ENCODE data around the gene PPOX.

PPOX gene

GRCh38 chr1:161198194-161198896 is 32.1 kb downstream of the PPOX start:
- DNase-seq = no peak

DNA sequence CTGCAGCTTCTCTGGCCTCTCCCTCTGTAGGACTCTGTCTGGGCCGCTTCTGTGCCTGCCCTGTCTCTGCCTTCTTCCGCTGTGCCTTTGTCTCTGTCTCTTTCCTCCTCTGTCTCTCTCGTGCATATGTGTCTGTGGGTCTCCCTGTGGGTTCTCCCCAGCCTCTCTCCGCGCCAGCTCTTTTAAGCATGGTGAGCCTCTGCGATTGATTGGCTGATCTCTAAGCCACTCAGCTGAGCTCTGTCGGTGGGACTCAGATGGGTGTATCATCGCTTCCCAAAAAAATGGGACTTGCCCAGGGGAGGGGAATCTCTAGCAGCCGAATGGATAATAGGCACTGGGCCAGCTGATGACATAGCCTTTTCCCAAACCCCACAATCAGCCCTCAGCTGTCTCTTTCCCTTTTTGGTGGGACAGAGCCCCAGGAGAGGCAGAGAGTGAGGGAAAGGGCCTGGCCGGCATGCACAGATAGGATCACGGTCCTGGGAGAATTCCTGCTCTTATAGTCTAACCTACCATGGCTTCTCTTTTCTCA is 32.7 kb downstream of the PPOX start, which contains the start of gene ADAMTS4:
ADAMTS4 (minus strand) TSS at position 158 of the 535 bp plus-strand sequence. CDS start 427 bp downstream, outside the sequence.
- no peak for DNase-seq

- DNase-seq = no peak
Measured at GRCh38 chr1:161199506-161200139, 33.4 kb downstream of the PPOX start.

- DNase-seq = no peak
Measured at GRCh38 chr1:161200421-161200991, 34.3 kb downstream of the PPOX start.

DNA sequence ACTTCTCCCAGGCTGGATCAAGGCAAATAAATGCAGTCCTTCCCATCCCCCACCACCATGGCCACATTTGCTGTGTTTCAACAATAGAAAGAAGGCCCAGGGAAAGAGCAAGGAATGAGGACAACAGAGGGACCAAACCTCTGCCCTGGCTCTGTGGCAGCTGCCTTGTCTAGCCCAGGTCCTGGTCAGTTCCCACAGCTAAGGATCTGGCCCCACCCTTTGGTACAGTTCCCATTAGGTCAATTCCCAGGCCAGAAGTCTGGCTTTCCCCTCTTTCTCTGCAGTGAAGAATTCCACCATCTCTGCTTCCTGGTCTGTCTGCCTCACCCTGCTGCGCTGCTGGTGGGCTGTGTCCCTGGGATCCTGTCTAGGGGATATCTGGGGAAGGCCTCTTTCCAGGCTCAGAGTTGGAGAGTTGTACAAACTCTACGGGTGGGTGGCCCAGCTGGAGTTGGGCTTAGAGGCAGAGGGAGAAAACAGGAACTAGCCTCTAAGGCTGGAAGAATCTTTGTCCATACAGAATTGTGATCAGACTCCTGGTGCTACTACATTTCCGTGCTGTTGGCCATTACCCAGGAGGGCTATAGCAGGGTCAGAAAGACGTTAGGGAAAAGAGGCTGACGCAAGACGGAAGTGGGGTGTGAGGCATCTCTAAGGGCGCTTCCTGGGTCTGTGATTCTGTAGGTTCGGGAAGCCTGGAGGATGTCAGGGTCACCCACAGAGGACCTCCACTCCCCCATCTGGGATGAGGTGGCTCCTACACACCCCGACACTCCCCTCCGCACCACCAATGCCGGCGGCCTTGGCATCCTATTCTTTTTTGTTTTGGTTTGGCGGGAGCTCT is 35.0 kb downstream of the PPOX start:
- DNase-seq = peak; percentile 87

- DNase-seq = peak; percentile 98
Measured at GRCh38 chr1:161201836-161202712, 35.8 kb downstream of the PPOX start, which contains the start of gene NDUFS2. NDUFS2 (plus strand) TSS chr1:161202367; CDS start chr1:161202386, 19 bp downstream.

DNA sequence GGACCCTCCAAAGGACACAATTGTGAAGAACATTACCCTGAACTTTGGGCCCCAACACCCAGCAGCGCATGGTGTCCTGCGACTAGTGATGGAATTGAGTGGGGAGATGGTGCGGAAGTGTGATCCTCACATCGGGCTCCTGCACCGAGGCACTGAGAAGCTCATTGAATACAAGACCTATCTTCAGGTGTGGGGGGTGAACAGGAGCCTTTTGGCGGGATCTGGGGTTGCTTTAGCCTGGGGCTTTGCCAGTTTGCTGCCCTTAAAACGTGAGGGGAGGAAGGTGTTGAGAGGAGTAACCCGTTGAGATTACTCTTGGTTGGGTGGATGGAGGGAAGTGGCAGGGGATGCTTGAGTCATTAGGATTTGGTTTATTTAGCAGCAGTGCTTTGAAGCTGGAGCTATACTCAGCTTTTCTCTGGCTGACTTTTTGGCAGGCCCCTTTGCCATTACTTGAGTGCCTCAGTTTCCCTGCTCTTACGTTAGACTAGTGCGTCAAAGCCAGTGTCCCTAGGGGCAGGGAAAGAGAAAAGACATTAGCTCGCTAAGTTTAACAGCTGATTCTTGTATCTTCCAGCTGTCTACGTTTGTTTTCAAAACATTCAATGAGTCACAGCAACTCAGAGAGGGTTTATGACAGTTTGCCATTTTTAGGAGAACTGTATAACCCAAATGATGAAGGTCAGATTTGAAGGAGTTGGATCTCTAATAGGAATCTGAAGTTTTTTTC is 40.4 kb downstream of the PPOX start:
- DNase-seq = no peak

- DNase-seq = no peak
Measured at GRCh38 chr1:161207173-161207572, 40.9 kb downstream of the PPOX start.

GRCh38 chr1:161209790-161210409 is 43.7 kb downstream of the PPOX start:
- peak; percentile 79 for DNase-seq

DNA sequence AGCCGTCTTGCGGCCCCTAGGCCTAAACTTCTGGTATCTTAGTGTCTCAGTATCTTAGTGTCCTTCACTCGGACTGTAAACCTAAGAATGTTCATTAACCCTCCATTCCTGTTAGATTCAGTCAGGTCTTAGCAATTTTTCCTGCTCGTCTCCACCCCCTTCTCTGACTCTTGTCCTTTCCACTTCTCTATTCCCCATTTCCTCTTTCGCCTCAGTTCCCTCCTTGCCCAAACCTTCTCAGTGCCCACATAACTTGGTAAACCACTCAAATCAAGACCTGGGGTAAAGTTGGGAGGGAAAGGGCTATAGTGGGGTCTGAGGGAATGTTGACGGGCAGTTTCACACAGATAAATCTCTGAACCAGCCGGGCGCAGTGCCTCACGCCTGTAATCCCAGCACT is 48.1 kb downstream of the PPOX start:
- peak; percentile 81 for DNase-seq

- peak; percentile 73 for DNase-seq
Measured at GRCh38 chr1:161215076-161215475, 48.9 kb downstream of the PPOX start, which contains the start of gene FCER1G. FCER1G (plus strand) TSS chr1:161215295; CDS start chr1:161215322, 27 bp downstream.

- peak; percentile 92 for DNase-seq
Measured at GRCh38 chr1:161216945-161217712, 50.9 kb downstream of the PPOX start.

DNA sequence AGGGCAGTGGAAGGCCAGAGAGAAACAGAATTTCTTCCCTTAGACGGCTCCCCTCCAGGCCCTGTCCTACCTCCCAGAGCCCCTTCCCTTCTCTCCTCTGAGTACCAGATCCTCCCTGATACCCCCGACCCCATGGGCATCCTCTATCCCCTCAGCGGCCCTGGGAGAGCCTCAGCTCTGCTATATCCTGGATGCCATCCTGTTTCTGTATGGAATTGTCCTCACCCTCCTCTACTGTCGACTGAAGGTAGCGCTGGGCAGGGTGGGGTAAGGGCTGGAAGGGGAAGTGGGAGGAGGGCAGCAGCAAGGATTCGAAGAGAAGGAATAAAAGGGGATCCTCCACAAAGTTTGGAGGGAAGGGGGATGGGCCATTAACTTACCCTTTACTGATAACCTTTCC is 51.6 kb downstream of the PPOX start:
- DNase-seq = no peak

DNA sequence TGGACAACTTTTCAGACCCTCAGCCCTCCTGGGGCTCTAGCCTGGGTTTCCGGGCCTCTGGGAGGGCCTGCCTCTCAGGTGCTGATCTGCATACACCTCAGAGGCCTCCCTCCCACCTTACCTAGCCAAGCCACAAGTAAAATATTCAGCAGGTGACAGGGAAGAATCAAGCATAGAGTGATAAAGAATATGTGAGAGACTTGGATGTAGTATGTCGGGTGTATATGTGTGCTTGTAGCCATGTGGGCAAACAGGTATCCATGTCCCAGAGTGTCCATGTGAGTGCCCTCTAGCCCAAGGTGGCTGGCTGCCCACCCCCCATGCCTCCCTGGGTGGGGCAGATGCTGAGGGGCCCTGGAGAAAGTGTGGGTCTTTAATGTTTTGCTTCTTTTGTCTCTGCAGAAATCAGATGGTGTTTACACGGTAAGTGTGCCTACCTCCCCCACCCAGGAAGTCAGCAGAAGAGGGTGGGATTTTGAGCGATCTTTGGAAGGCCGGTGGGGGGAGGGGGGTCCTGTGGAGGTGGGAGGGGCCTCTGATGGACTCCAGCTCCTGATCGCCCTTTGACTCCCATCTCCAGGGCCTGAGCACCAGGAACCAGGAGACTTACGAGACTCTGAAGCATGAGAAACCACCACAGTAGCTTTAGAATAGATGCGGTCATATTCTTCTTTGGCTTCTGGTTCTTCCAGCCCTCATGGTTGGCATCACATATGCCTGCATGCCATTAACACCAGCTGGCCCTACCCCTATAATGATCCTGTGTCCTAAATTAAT is 52.3 kb downstream of the PPOX start:
- DNase-seq = no peak

DNA sequence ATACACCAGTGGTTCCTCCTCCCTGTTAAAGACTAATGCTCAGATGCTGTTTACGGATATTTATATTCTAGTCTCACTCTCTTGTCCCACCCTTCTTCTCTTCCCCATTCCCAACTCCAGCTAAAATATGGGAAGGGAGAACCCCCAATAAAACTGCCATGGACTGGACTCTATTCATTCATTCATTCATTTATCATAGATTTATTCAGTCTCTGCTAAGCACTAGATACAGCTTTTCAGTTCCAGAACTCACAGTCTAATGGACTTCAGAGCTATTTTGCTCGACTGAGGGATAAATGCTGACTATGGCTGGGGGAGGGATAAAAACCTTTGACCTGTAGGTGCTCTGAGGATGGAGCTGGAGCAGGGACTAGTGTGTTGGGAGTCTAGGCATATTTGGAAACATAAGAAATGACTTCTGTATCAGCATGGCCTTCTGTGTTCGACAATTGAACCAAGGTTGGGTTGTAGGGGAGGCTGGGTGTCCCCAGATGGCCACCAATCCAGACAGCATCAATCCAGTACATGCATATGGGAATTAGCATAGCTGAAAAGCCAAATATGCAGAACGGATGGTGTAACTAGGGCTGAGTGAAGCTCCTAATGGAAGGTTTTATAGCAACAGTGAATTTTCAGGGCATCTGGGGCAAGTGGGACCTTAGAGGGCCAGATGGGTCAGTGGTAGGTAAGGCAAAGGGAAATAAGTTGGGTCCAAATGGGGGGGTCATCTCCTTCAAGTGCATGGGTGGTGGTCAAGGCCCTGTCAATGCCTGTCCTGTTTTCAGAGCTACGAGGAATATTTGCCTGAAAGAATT is 53.1 kb downstream of the PPOX start:
- DNase-seq = no peak

- DNase-seq = no peak
Measured at GRCh38 chr1:161220002-161220401, 53.8 kb downstream of the PPOX start.
